HepG2 (cell line): ENCODE measurements around the gene CCDC6. TPM values are rescaled to one million over a fixed set of nuclear protein-coding genes. Genes with fewer than 3 reads are reported as not detected.

Experiments
- ATAC-seq: fragments of 200-7000 bp; cut with Tn5 transposase; 3 replicates; pipeline ENCODE4 v1.9.1; 2020; ENCODE audit warnings: mild to moderate bottlenecking, moderate library complexity
- BruUV-seq: library from RNA; stranded (reverse); fragments of 400-500 nt; replicated peaks from 2 replicates; lab custom pipeline; 2021; lab: Mats Ljungman, UMichigan
- CTCF ChIA-PET: fragments of 300-600 bp; formaldehyde crosslinking; extraction: SDS; loops from one replicate; lab custom pipeline; 2021; ENCODE audit warnings: low total read pairs, inconsistent platforms, low intra/inter-chr PET ratio; lab: Yijun Ruan, JAX
- POLR2A ChIA-PET: fragments of 350-600 bp; sonication (Branson Sonifier 250); formaldehyde crosslinking; loops from one replicate; lab custom pipeline; 2020; ENCODE audit warnings: antibody characterized with exemption, inconsistent platforms; lab: Yijun Ruan, JAX
- DNase-seq: peaks from one replicate; pipeline ENCODE4 v3.0.0-alpha.2; 2015; ENCODE audit warnings: low spot score
- FAIRE-seq: peaks from 3 replicates; lab custom pipeline; 2011; peaks lifted over from hg19 to GRCh38; lab: Jason Lieb, UNC
- H2AFZ ChIP-seq: one replicate; pipeline ENCODE4 v1.6.1; 2011; ENCODE audit warnings: low read length, inconsistent platforms
- H3K27ac ChIP-seq: fragments of 300-600 bp; 3 replicates; pipeline ENCODE4 v1.8.0; 2011; ENCODE audit warnings: mixed run types, mild to moderate bottlenecking, mixed read lengths, low read length, inconsistent platforms; ENCODE audit not compliant: insufficient read depth; ENCODE audit errors: extremely low read length
- H3K27me3 ChIP-seq, 2 experiments: fragments of 200-600 bp in 1 of 2; 2 replicates in 1 of 2; 3 replicates in 1 of 2; pipeline versions ENCODE4 v1.6.0 to v1.8.0; 2011; ENCODE audit warnings: low read length in 2 of 2, mild to moderate bottlenecking in 2 of 2, moderate library complexity in 2 of 2, inconsistent platforms in 1 of 2; ENCODE audit not compliant: insufficient read depth in 2 of 2, control insufficient read depth in 1 of 2
- H3K36me3 ChIP-seq, 2 experiments: fragments of 200-600 bp in 1 of 2; replicated peaks in 1 of 2; 2 replicates in 1 of 2; 3 replicates in 1 of 2; pipeline versions ENCODE4 v1.5.1 to v1.8.0; 2011; ENCODE audit warnings: low read length in 2 of 2, inconsistent platforms in 1 of 2; ENCODE audit not compliant: insufficient read depth in 2 of 2, control insufficient read depth in 1 of 2
- H3K4me1 ChIP-seq: 2 replicates; pipeline ENCODE4 v1.5.1; 2012; ENCODE audit warnings: low read length, inconsistent platforms; ENCODE audit not compliant: insufficient read depth
- H3K4me2 ChIP-seq: 2 replicates; pipeline ENCODE4 v1.6.0; 2011; ENCODE audit warnings: low read depth, low read length, inconsistent platforms
- H3K4me3 ChIP-seq, 3 experiments: fragments of 200-600 bp in 1 of 3; sonication (generic), shearing (Covaris generic) in 1 of 3; replicated peaks in 1 of 3; 2 replicates each; pipeline ENCODE4 v1.5.1; 2011 to 2016; ENCODE audit warnings: low read length in 3 of 3, inconsistent platforms in 2 of 3, low read depth in 2 of 3, mild to moderate bottlenecking in 2 of 3, control low read depth in 1 of 3, mixed read lengths in 1 of 3; ENCODE audit not compliant: insufficient read depth in 1 of 3
- H3K79me2 ChIP-seq: one replicate; pipeline ENCODE4 v1.6.1; 2011; ENCODE audit warnings: low read length, inconsistent platforms; ENCODE audit not compliant: insufficient read depth
- H3K9ac ChIP-seq: 2 replicates; pipeline ENCODE4 v1.6.0; 2011; ENCODE audit warnings: mild to moderate bottlenecking, low read depth, low read length, inconsistent platforms; ENCODE audit not compliant: insufficient read depth
- H3K9me3 ChIP-seq: 2 replicates; pipeline ENCODE4 v1.5.1; 2012; ENCODE audit warnings: mild to moderate bottlenecking, low read length
- H4K20me1 ChIP-seq: 2 replicates; pipeline ENCODE4 v1.6.0; 2011; ENCODE audit warnings: inconsistent platforms, mild to moderate bottlenecking, low read length, moderate library complexity; ENCODE audit not compliant: insufficient read depth
- ARID3A ChIP-seq: IDR thresholded peaks from 2 replicates; pipeline ENCODE4 v1.6.1; 2012; ENCODE audit warnings: low read depth, low read length, improper control_type of control experiment
- CCDC6 ChIP-seq: sonication (generic); formaldehyde crosslinking; IDR thresholded peaks from 2 replicates; pipeline ENCODE4 v1.8.1; 2022; ENCODE audit warnings: mild to moderate bottlenecking, missing genetic modification reagents, moderate library complexity
- FOXJ3 ChIP-seq: sonication (generic); formaldehyde crosslinking; IDR thresholded peaks from 2 replicates; pipeline ENCODE4 v1.4.0; 2020; ENCODE audit warnings: missing genetic modification reagents, mild to moderate bottlenecking, borderline replicate concordance
- HMGA1 ChIP-seq: sonication (generic); formaldehyde crosslinking; conservative IDR thresholded peaks from 2 replicates; pipeline ENCODE4 v1.4.0; 2020; ENCODE audit warnings: missing genetic modification reagents
- MYNN ChIP-seq: sonication (generic); formaldehyde crosslinking; IDR thresholded peaks from 2 replicates; pipeline ENCODE4 v1.4.0; 2020; ENCODE audit warnings: mild to moderate bottlenecking, low read depth, missing genetic modification reagents
- NFE2L2 ChIP-seq: fragments of 150-350 bp; IDR thresholded peaks from 2 replicates; pipeline ENCODE4 v1.6.1; 2014; ENCODE audit warnings: low read length
- NR2F2 ChIP-seq: IDR thresholded peaks from 2 replicates; pipeline ENCODE4 v1.6.1; 2012; ENCODE audit warnings: low read depth, inconsistent platforms, borderline replicate concordance
- PATZ1 ChIP-seq: sonication (generic); formaldehyde crosslinking; IDR thresholded peaks from 2 replicates; pipeline ENCODE4 v1.4.0; 2020; ENCODE audit warnings: missing genetic modification reagents
- PLSCR1 ChIP-seq: sonication (generic); formaldehyde crosslinking; IDR thresholded peaks from 2 replicates; pipeline ENCODE4 v1.5.0; 2020; ENCODE audit warnings: missing genetic modification reagents, mild to moderate bottlenecking, borderline replicate concordance
- RFX3 ChIP-seq: IDR thresholded peaks from 2 replicates; pipeline ENCODE4 v1.6.1; 2016; ENCODE audit warnings: missing biosample characterization, missing genetic modification reagents
- RFXANK ChIP-seq: IDR thresholded peaks from 2 replicates; pipeline ENCODE4 v1.6.1; 2016
- TARDBP ChIP-seq: sonication (generic); formaldehyde crosslinking; IDR thresholded peaks from 2 replicates; pipeline ENCODE4 v1.8.0; 2022; ENCODE audit warnings: mild to moderate bottlenecking, missing genetic modification reagents
- YEATS2 ChIP-seq: sonication (generic); formaldehyde crosslinking; IDR thresholded peaks from 2 replicates; pipeline ENCODE4 v1.4.0; 2020; ENCODE audit warnings: missing genetic modification reagents, borderline replicate concordance
- ZNF430 ChIP-seq: sonication (generic); formaldehyde crosslinking; IDR thresholded peaks from 2 replicates; pipeline ENCODE4 v1.9.0; 2021; ENCODE audit warnings: mild to moderate bottlenecking, missing genetic modification reagents
- ZNF441 ChIP-seq: sonication (generic); formaldehyde crosslinking; IDR thresholded peaks from 2 replicates; pipeline ENCODE4 v1.7.0; 2021; ENCODE audit warnings: missing genetic modification reagents, borderline replicate concordance
- ZNF556 ChIP-seq: sonication (generic); formaldehyde crosslinking; IDR thresholded peaks from 2 replicates; pipeline ENCODE4 v1.4.0; 2020; ENCODE audit warnings: mild to moderate bottlenecking, missing genetic modification reagents, borderline replicate concordance
- ZNF878 ChIP-seq: sonication (generic); formaldehyde crosslinking; IDR thresholded peaks from 2 replicates; pipeline ENCODE4 v1.8.1; 2023; ENCODE audit warnings: mild to moderate bottlenecking, missing genetic modification reagents, moderate library complexity
- WGBS: methylation state at CpG from one replicate; pipeline ENCODE4 v1.1.6; 2017; ENCODE audit warnings: low lambda C conversion rate; 5-methylcytosine and 5-hydroxymethylcytosine counted together
- in situ Hi-C: cut with HindIII; loops from 2 replicates; pipeline ENCODE4 v1.10.0; 2017; ENCODE audit warnings: low pct_unique_long_range_greater_than_20kb; ENCODE audit not compliant: extremely low pct_ligation_motif_present
- intact Hi-C: fragments of 100-400 bp; cut with micrococcal nuclease; formaldehyde crosslinking; loops from one replicate; pipeline ENCODE4 v1.10.0; 2022; ENCODE audit not compliant: unreplicated experiment
- polyA plus RNA-seq, 8 experiments: library from polyadenylated mRNA; depleted of rRNA in 3 of 8; stranded (reverse) in 7 of 8; unstranded in 1 of 8; fragments of >200 nt; fragmentation: Illumina TruSeq in 4 of 8; extraction: Trizol in 4 of 8; gene quantifications; 2 replicates each; pipeline versions ENCODE4 v1.2.1 to v1.2.3, GENCODE V29; 2011 to 2016; ENCODE audit warnings: low read depth in 4 of 8, missing spikeins in 1 of 8, mixed read lengths in 1 of 8; ENCODE audit not compliant: insufficient read depth in 1 of 8
- total RNA-seq, 5 experiments: library from RNA; depleted of rRNA; stranded (reverse); fragments of >200 nt; fragmentation: Illumina TruSeq; extraction: Trizol; gene quantifications; 2 replicates each; pipeline ENCODE4 v1.2.3, GENCODE V29; 2016; ENCODE audit warnings: low read depth in 1 of 5

CCDC6 gene
- total and polyA plus RNA-seq, 2 of the 13 experiments (the other 11 are each of a cell fraction or from before 2014, with no cell fraction given): 17.9 to 18.3 TPM

GRCh38 chr10:59819265-59819664 lies 87.1 kb downstream of the CCDC6 start:
- no TSS peak for BruUV-seq
- Histone ChIP-seq H2AFZ (no peak overlapping the region), H4K20me1 (no peaks in the 10 kb centered on the region), H3K27ac (no peak overlapping the region), H3K4me2 (no peak overlapping the region), H3K27me3 (no peaks in the 10 kb centered on the region), H3K9me3 (no peaks in the 10 kb centered on the region), H3K79me2 (peaks cover 2% of the 10 kb centered on the region), H3K36me3 (peaks cover 4 to 12% of the 10 kb centered on the region in 2 experiments; a peak in 4 of 5 replicates), H3K4me1 (no peaks in the 10 kb centered on the region), H3K9ac (no peak overlapping the region), H3K4me3 (no peak overlapping the region)
- FAIRE-seq (no peak), DNase-seq (no peak), ATAC-seq (no peak)
- ChIA-PET CTCF (no interaction called here), POLR2A (no interaction called here)
- 100% methylated on average over 1 of the region's 1 CpG for WGBS
- in situ Hi-C loops: loop anchor here (25.0 kb wide), 1 partner anchor 1032 kb away; no protein-coding TSS in a partner anchor
- intact Hi-C loops: no loop called here
- TF ChIP-seq TARDBP (CRISPR knock-in tag): no peak
- no peak for TF ChIP-seq FOXJ3 (CRISPR knock-in tag)
- no peak for TF ChIP-seq NFE2L2
- no peak for TF ChIP-seq RFXANK
- no peak for TF ChIP-seq ARID3A
- no peak for TF ChIP-seq ZNF878 (CRISPR knock-in tag)
- TF ChIP-seq ZNF441: no peak

- Histone ChIP-seq H3K27me3 (no peaks in the 10 kb centered on the region), H3K9me3 (no peaks in the 10 kb centered on the region), H4K20me1 (no peaks in the 10 kb centered on the region), H3K4me3 (no peak overlapping the region), H3K27ac (no peak overlapping the region), H3K4me2 (no peak overlapping the region), H3K9ac (no peak overlapping the region), H3K79me2 (peaks cover 2% of the 10 kb centered on the region), H3K4me1 (no peaks in the 10 kb centered on the region), H2AFZ (no peak overlapping the region), H3K36me3 (peaks cover 4 to 20% of the 10 kb centered on the region in 2 experiments; a peak in 4 of 5 replicates)
- 98% methylated on average over 6 of the region's 6 CpGs for WGBS
- DNase-seq (no peak), ATAC-seq (no peak), FAIRE-seq (no peak)
- POLR2A ChIA-PET: no interaction called here
- intact Hi-C loops (no loop called here), in situ Hi-C loops (loop anchor here (25.0 kb wide), 1 partner anchor 1030 kb away; no protein-coding TSS in a partner anchor)
- BruUV-seq: no TSS peak
- CTCF ChIA-PET: no interaction called here
- TF ChIP-seq ZNF556 (CRISPR knock-in tag): no peak
- no peak for TF ChIP-seq PLSCR1 (CRISPR knock-in tag)
- TF ChIP-seq NR2F2: no peak
- TF ChIP-seq PATZ1 (CRISPR knock-in tag): no peak
- TF ChIP-seq CCDC6: no peak
- no peak for TF ChIP-seq YEATS2 (CRISPR knock-in tag)
- TF ChIP-seq ZNF430 (CRISPR knock-in tag): no peak
- no peak for TF ChIP-seq RFX3
- TF ChIP-seq HMGA1: no peak
- TF ChIP-seq MYNN (CRISPR knock-in tag): no peak
These were observed 88.6 kb downstream of the CCDC6 start for GRCh38 chr10:59817773-59818172.
